Measurements from ENCODE around the gene STRIP2. TPM values are rescaled to one million over a fixed set of nuclear protein-coding genes. Genes with fewer than 3 reads are reported as not detected.
"Not testable (repeated sequence)": the region's sequence is repeated elsewhere in the genome, so short reads cannot be mapped to it uniquely, and the experiment has no call there.

The STRIP2 gene
- polyA plus RNA-seq, 4 donors, result 0.22 to 1.3 (median 0.95) TPM; not detected in 1

DNA sequence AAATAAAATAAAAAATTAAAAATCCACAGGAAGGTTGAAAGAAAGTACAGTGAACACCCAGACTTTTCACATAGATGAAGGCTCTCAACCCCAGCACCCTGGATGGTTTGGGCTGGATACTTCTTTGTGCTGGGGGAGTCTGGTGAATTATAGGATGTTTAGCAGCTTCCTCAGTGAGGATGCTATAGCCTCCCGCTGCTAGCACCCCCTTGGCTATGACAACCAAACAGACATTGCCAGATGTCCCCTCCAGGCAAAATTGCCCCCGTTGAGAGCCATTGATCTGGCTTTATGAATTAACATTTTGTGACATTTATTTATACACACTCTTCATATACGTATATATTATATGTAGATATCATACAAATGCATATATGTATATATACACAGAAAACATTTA, 89.7 kb downstream of the STRIP2 start:
- no peak overlapping the region for H3K27ac ChIP-seq (ENCODE audit: low read depth in 1 of 3, low read length in 2 of 3)
- WGBS, 3 donors, result 69 to 76% (median 76%) methylated on average over 3 of the region's 3 CpGs
- FAIRE-seq, result no peak
- H3K4me3 ChIP-seq (ENCODE audit: low read depth in 1 of 3, low read length in 3 of 3), result no peak overlapping the region
- H3K36me3 ChIP-seq (ENCODE audit: control insufficient read depth in 3 of 3, insufficient read depth in 2 of 3, low read depth in 1 of 3, low read length in 3 of 3), result no peaks in the 10 kb centered on the region
- H3K9me3 ChIP-seq (ENCODE audit: control insufficient read depth in 2 of 2, insufficient read depth in 1 of 2, low read depth in 1 of 2, low read length in 1 of 2), result no peaks in the 10 kb centered on the region
- H3K27me3 ChIP-seq (ENCODE audit: control insufficient read depth in 3 of 3, insufficient read depth in 3 of 3, low read length in 3 of 3), result peaks cover 0 to 15% (median 0%) of the 10 kb centered on the region in 3 donors
- H3K4me1 ChIP-seq (ENCODE audit: control insufficient read depth in 3 of 3, insufficient read depth in 2 of 3, low read depth in 1 of 3, low read length in 2 of 3), result no peaks in the 10 kb centered on the region
- no peak for DNase-seq

DNA sequence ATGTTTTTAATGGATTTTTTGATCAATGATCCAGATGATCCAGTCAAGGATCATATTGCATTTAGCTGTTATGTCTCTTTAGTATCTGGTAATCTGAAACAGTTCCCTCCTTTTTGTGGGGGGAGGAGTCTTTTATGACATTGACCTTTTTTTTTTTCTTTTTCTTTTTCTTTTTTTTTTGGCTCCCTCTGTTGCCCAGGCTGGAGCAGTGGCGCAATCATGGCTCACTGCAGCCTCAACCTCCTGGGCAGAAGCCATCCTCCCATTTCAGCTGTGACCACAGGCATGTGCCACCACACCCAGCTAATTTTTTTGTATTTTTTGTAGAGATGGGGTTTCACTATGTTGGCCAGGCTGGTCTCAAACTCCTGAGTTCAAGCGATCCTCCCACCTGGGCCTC, 90.2 kb downstream of the STRIP2 start:
- H3K27ac ChIP-seq (ENCODE audit: low read depth in 1 of 3, low read length in 2 of 3); FAIRE-seq; H3K4me1 ChIP-seq (ENCODE audit: control insufficient read depth in 3 of 3, insufficient read depth in 2 of 3, low read depth in 1 of 3, low read length in 2 of 3); H3K9me3 ChIP-seq (ENCODE audit: control insufficient read depth in 2 of 2, insufficient read depth in 1 of 2, low read depth in 1 of 2, low read length in 1 of 2); H3K4me3 ChIP-seq (ENCODE audit: low read depth in 1 of 3, low read length in 3 of 3); H3K36me3 ChIP-seq (ENCODE audit: control insufficient read depth in 3 of 3, insufficient read depth in 2 of 3, low read depth in 1 of 3, low read length in 3 of 3); DNase-seq: not testable (repeated sequence)
- H3K27me3 ChIP-seq (ENCODE audit: control insufficient read depth in 3 of 3, insufficient read depth in 3 of 3, low read length in 3 of 3), result peaks cover 0 to 15% (median 0%) of the 10 kb centered on the region in 3 donors
- 78 to 87% (median 82%) methylated on average over 2 of the region's 2 CpGs for WGBS, 3 donors

DNA sequence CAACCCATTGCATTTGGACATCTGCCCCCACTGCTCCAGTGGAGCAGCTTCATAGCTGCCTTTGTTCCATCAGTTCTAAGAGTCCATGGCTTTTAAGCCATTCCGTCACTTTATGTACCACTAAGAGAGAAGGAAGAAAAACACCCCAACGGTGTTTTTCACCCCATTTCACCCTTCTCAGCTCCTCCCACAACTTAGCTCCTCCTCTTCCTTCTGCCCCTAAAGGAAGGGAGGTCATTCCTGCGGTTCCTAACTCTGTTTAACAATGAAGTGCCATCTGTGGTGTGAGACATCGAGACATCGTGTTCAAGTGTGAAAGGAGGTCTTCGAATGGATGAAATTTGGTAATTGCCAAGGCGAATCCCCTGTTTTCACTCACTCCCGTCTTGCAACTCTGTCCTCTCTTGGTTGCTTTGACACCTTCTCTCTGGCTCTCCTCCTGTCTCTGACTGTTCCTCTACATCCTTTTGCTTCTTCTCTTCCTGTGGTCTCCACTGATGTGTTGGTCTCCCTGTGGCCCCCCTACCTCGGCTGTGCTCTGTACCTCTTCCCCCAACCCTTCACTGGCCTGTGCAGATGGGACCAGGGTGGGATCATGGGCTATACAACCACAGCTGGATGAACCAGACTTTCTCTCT, 91.1 kb downstream of the STRIP2 start:
- DNase-seq (no peak), FAIRE-seq (no peak)
- Histone ChIP-seq H3K27ac (ENCODE audit: low read depth in 1 of 3, low read length in 2 of 3) (no peak overlapping the region), H3K4me3 (ENCODE audit: low read depth in 1 of 3, low read length in 3 of 3) (no peak overlapping the region), H3K27me3 (ENCODE audit: control insufficient read depth in 3 of 3, insufficient read depth in 3 of 3, low read length in 3 of 3) (peaks cover 0 to 12% (median 0%) of the 10 kb centered on the region in 3 donors), H3K4me1 (ENCODE audit: control insufficient read depth in 3 of 3, insufficient read depth in 2 of 3, low read depth in 1 of 3, low read length in 2 of 3) (no peaks in the 10 kb centered on the region), H3K9me3 (ENCODE audit: control insufficient read depth in 2 of 2, insufficient read depth in 1 of 2, low read depth in 1 of 2, low read length in 1 of 2) (no peaks in the 10 kb centered on the region), H3K36me3 (ENCODE audit: control insufficient read depth in 3 of 3, insufficient read depth in 2 of 3, low read depth in 1 of 3, low read length in 3 of 3) (no peaks in the 10 kb centered on the region)
- WGBS, 3 donors, result 72 to 79% (median 78%) methylated on average over 9 of the region's 9 CpGs

DNA sequence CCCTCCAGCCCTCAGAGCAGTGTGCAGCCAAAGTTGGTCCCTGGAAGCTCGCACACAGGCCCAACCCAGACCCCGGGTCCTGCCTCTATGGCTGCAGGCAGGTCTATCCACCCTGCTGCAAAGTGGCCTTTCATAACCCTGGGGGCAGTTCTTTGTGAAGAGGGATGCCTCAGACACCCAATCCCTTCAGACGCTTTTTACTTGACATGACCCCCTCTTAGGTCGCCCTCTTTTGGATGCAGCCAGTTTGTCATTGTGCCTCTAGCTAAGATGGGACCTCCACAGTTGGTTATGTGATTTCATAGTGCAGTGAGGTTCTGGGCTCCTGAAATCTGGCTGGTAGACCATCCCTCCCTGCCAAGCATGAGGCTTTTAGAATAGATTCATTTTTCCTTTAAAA, 95.4 kb downstream of the STRIP2 start:
- Histone ChIP-seq H3K4me3 (ENCODE audit: low read depth in 1 of 3, low read length in 3 of 3) (no peak overlapping the region), H3K27me3 (ENCODE audit: control insufficient read depth in 3 of 3, insufficient read depth in 3 of 3, low read length in 3 of 3) (peaks cover 0 to 3% (median 0%) of the 10 kb centered on the region in 3 donors), H3K4me1 (ENCODE audit: control insufficient read depth in 3 of 3, insufficient read depth in 2 of 3, low read depth in 1 of 3, low read length in 2 of 3) (no peaks in the 10 kb centered on the region), H3K9me3 (ENCODE audit: control insufficient read depth in 2 of 2, insufficient read depth in 1 of 2, low read depth in 1 of 2, low read length in 1 of 2) (no peaks in the 10 kb centered on the region), H3K36me3 (ENCODE audit: control insufficient read depth in 3 of 3, insufficient read depth in 2 of 3, low read depth in 1 of 3, low read length in 3 of 3) (no peaks in the 10 kb centered on the region), H3K27ac (ENCODE audit: low read depth in 1 of 3, low read length in 2 of 3) (no peak overlapping the region)
- 86 to 94% (median 89%) methylated on average over 4 of the region's 4 CpGs for WGBS, 3 donors
- DNase-seq (no peak), FAIRE-seq (no peak)

- 61 to 84% (median 65%) methylated on average over 5 of the region's 5 CpGs for WGBS, 3 donors
- FAIRE-seq (no peak), DNase-seq (no peak)
- Histone ChIP-seq H3K4me3 (ENCODE audit: low read depth in 1 of 3, low read length in 3 of 3) (no peak overlapping the region), H3K27me3 (ENCODE audit: control insufficient read depth in 3 of 3, insufficient read depth in 3 of 3, low read length in 3 of 3) (no peaks in the 10 kb centered on the region), H3K36me3 (ENCODE audit: control insufficient read depth in 3 of 3, insufficient read depth in 2 of 3, low read depth in 1 of 3, low read length in 3 of 3) (no peaks in the 10 kb centered on the region), H3K4me1 (ENCODE audit: control insufficient read depth in 3 of 3, insufficient read depth in 2 of 3, low read depth in 1 of 3, low read length in 2 of 3) (no peaks in the 10 kb centered on the region), H3K27ac (ENCODE audit: low read depth in 1 of 3, low read length in 2 of 3) (no peak overlapping the region), H3K9me3 (ENCODE audit: control insufficient read depth in 2 of 2, insufficient read depth in 1 of 2, low read depth in 1 of 2, low read length in 1 of 2) (no peaks in the 10 kb centered on the region)
Observed at GRCh38 chr7:129530795-129531391, 96.7 kb downstream of the STRIP2 start.

- WGBS, 3 donors, result 67 to 75% (median 68%) methylated on average over 11 of the region's 11 CpGs
- H3K9me3 ChIP-seq (ENCODE audit: control insufficient read depth in 2 of 2, insufficient read depth in 1 of 2, low read depth in 1 of 2, low read length in 1 of 2), result no peaks in the 10 kb centered on the region
- FAIRE-seq, result no peak
- H3K4me3 ChIP-seq (ENCODE audit: low read depth in 1 of 3, low read length in 3 of 3), result no peak overlapping the region
- no peaks in the 10 kb centered on the region for H3K4me1 ChIP-seq (ENCODE audit: control insufficient read depth in 3 of 3, insufficient read depth in 2 of 3, low read depth in 1 of 3, low read length in 2 of 3)
- H3K27me3 ChIP-seq (ENCODE audit: control insufficient read depth in 3 of 3, insufficient read depth in 3 of 3, low read length in 3 of 3), result no peaks in the 10 kb centered on the region
- DNase-seq, result no peak
- H3K36me3 ChIP-seq (ENCODE audit: control insufficient read depth in 3 of 3, insufficient read depth in 2 of 3, low read depth in 1 of 3, low read length in 3 of 3), result no peaks in the 10 kb centered on the region
- no peak overlapping the region for H3K27ac ChIP-seq (ENCODE audit: low read depth in 1 of 3, low read length in 2 of 3)
Observed at GRCh38 chr7:129531721-129532120, 97.5 kb downstream of the STRIP2 start.

GRCh38 chr7:129532375-129532774, 98.1 kb downstream of the STRIP2 start:
- Histone ChIP-seq H3K36me3 (ENCODE audit: control insufficient read depth in 3 of 3, insufficient read depth in 2 of 3, low read depth in 1 of 3, low read length in 3 of 3) (no peaks in the 10 kb centered on the region), H3K9me3 (ENCODE audit: control insufficient read depth in 2 of 2, insufficient read depth in 1 of 2, low read depth in 1 of 2, low read length in 1 of 2) (no peaks in the 10 kb centered on the region), H3K27me3 (ENCODE audit: control insufficient read depth in 3 of 3, insufficient read depth in 3 of 3, low read length in 3 of 3) (no peaks in the 10 kb centered on the region), H3K4me3 (ENCODE audit: low read depth in 1 of 3, low read length in 3 of 3) (no peak overlapping the region), H3K4me1 (ENCODE audit: control insufficient read depth in 3 of 3, insufficient read depth in 2 of 3, low read depth in 1 of 3, low read length in 2 of 3) (no peaks in the 10 kb centered on the region), H3K27ac (ENCODE audit: low read depth in 1 of 3, low read length in 2 of 3) (no peak overlapping the region)
- DNase-seq, result no peak
- WGBS, 3 donors, result 89 to 92% (median 91%) methylated on average over 19 of the region's 19 CpGs
- no peak for FAIRE-seq

- not testable (repeated sequence) for H3K9me3 ChIP-seq (ENCODE audit: control insufficient read depth in 2 of 2, insufficient read depth in 1 of 2, low read depth in 1 of 2, low read length in 1 of 2); H3K4me1 ChIP-seq (ENCODE audit: control insufficient read depth in 3 of 3, insufficient read depth in 2 of 3, low read depth in 1 of 3, low read length in 2 of 3); FAIRE-seq; H3K27ac ChIP-seq (ENCODE audit: low read depth in 1 of 3, low read length in 2 of 3); H3K36me3 ChIP-seq (ENCODE audit: control insufficient read depth in 3 of 3, insufficient read depth in 2 of 3, low read depth in 1 of 3, low read length in 3 of 3); H3K27me3 ChIP-seq (ENCODE audit: control insufficient read depth in 3 of 3, insufficient read depth in 3 of 3, low read length in 3 of 3); H3K4me3 ChIP-seq (ENCODE audit: low read depth in 1 of 3, low read length in 3 of 3); DNase-seq
- 86 to 90% (median 88%) methylated on average over 19 to 20 of the region's 20 CpGs for WGBS, 3 donors
Observed at GRCh38 chr7:129534558-129535274, 100.5 kb downstream of the STRIP2 start.

Measured in small intestine (tissue), 7 donors.